ENCODE measurements around the gene HEATR9.
A peak's percentile ranks its signal among the peaks of the same experiment; 100 is the strongest.

The HEATR9 gene

DNA sequence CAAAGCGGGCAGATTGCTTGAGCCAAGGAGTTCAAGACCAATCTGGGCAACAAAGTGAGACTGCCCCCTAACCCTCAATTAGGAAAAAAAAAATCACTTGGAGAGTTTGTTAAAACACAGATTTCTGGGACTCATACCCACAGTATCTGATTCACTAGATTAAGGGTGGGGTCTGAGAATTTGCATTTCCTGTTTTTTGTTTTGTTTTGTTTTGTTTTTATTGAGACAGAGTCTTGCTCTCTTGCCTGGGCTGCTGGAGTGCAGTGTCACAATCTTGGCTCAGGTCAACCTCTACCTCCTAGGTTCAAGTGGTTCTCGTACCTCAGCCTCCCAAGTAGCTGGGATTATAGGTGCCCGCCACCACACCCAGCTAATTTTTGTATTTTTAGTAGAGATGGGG, 1.1 kb downstream of the HEATR9 start:
- TF ChIP-seq Cebpa-rat (IDR thresholded peaks at IDR 0.05): no peak
- H3K36me3 ChIP-seq: peaks cover 23% of the 10 kb centered on the region
- H4K20me1 ChIP-seq: no peaks in the 10 kb centered on the region
- H3K9me3 ChIP-seq: no peaks in the 10 kb centered on the region; the same call in none of the 2 replicates
- no peak overlapping the region for H3K4me3 ChIP-seq
- H3K27me3 ChIP-seq: no peaks in the 10 kb centered on the region; the same call in 1 of the 2 replicates
- no peak overlapping the region for H3K9ac ChIP-seq
- no peak overlapping the region for H3K4me2 ChIP-seq
- H3K4me1 ChIP-seq: peaks cover 36% of the 10 kb centered on the region
- H3K27ac ChIP-seq: no peak overlapping the region

DNA sequence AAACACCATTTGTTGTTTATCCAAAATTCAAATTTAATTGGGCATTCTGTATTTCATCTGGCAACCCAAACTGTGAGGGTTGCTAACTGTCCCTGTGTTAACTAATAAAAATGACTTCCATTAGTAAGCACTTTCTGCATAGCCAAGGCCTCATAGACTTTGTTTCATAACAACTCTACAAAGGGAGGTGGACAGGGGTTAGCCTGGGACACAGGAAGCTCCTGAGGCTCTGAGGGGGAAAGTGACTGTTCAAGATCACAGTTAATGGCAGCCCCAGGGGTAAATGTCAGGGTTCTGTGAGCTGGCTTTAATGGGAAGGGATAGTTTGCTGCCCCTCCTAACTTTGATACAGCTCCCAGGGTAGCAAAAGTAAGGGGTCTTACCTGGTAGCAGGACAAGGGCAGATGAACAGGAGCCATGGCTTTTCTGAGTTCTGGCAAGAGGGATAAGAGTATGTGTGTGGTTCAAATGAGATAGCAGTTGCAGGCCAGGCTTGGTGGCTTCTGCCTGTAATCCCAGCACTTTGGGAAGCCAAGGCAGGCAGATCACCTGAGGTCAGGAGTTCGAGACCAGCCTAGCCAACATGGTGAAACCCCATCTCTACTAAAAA, 2.2 kb downstream of the HEATR9 start:
- Histone ChIP-seq H4K20me1 (no peaks in the 10 kb centered on the region), H3K4me2 (peak overlapping the region; percentile 5), H3K4me3 (no peak overlapping the region), H3K9me3 (no peaks in the 10 kb centered on the region; the same call in none of the 2 replicates), H3K4me1 (peaks cover 25% of the 10 kb centered on the region), H3K36me3 (peaks cover 23% of the 10 kb centered on the region), H3K27ac (no peak overlapping the region), H3K9ac (no peak overlapping the region), H3K27me3 (no peaks in the 10 kb centered on the region; the same call in 1 of the 2 replicates)
- no peak for TF ChIP-seq Cebpa-rat (IDR thresholded peaks at IDR 0.05)

DNA sequence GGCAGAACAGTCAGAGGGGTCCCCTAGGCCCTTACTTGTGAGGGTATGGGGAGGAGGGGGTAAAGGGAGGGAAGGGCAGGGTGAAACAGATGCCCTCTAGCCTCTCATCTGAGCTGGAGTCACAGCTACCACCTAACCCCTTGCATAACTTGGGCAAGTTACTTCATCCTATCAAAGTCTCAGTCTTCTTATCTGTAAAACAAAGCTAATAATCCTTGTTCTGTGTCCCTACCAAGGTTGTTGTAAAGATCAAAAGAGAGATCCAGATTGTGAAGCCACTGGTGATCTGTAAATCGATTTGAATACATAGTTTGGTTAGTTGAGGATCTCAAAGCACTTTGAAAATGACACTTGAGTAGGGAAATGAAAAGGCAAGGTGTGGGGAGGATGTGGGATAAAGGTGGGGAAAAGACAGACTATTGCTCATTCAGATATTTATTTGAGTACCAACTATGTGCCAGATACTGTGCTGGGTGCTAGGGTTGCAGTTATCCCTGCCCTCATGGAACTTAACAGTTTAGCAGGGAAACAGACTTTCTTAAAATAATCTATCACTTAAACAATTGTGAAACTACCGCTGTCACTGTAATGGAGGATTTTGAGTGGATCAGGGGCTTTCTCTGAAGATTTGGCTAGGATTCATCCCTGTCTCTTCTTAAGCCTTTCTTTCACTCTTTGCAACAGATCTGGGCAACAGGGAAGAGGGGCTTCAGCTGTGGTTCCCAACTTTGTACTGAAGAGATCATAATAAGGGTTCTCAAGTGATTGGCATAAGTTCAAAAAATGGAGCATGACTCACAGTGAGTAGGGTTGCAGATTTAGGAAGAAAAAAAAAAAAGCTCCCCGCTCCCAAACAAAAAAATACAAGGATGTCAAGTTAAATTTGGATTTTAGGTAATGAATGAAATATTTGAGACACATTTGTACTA, 3.0 kb downstream of the HEATR9 start:
- Histone ChIP-seq H3K4me3 (no peak overlapping the region), H3K9ac (no peak overlapping the region)
- no peak for TF ChIP-seq Cebpa-rat (IDR thresholded peaks at IDR 0.05)

DNA sequence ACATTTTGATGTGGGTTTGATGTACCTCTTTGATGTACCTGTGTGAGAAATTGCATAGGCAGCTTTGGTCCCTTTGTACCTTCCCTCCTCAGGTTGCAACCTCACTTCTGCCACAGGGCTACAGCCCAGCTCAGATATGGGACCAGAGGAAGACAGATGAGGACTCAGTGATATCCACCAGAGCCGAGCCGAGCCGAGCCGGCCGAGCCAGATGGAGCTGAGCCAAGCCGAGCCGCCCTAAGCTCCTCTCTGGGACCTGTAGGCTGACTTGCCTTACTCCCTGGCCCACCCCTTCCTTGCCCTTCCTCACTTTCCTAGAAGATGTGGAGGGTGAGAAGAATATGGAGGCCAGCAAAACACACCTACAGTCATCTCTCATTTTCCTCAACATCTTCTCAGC, 3.8 kb downstream of the HEATR9 start:
- no peaks in the 10 kb centered on the region; the same call in none of the 2 replicates for H3K9me3 ChIP-seq
- no peak overlapping the region for H3K4me2 ChIP-seq
- H3K27ac ChIP-seq: no peak overlapping the region
- H4K20me1 ChIP-seq: no peaks in the 10 kb centered on the region
- no peak overlapping the region for H3K9ac ChIP-seq
- H3K4me1 ChIP-seq: peaks cover 16% of the 10 kb centered on the region
- no peak overlapping the region for H3K4me3 ChIP-seq
- H3K36me3 ChIP-seq: peaks cover 23% of the 10 kb centered on the region
- no peaks in the 10 kb centered on the region; the same call in 1 of the 2 replicates for H3K27me3 ChIP-seq
- no peak for TF ChIP-seq Cebpa-rat (IDR thresholded peaks at IDR 0.05)

More for the DNA sequence above, 3.0 kb downstream of the HEATR9 start:
- H3K9me3 ChIP-seq: no peaks in the 10 kb centered on the region; the same call in none of the 2 replicates
- H3K4me2 ChIP-seq: no peak overlapping the region
- H4K20me1 ChIP-seq: no peaks in the 10 kb centered on the region
- H3K27ac ChIP-seq: no peak overlapping the region
- H3K36me3 ChIP-seq: peaks cover 23% of the 10 kb centered on the region
- H3K4me1 ChIP-seq: peaks cover 17% of the 10 kb centered on the region
- H3K27me3 ChIP-seq: no peaks in the 10 kb centered on the region; the same call in 1 of the 2 replicates

DNA sequence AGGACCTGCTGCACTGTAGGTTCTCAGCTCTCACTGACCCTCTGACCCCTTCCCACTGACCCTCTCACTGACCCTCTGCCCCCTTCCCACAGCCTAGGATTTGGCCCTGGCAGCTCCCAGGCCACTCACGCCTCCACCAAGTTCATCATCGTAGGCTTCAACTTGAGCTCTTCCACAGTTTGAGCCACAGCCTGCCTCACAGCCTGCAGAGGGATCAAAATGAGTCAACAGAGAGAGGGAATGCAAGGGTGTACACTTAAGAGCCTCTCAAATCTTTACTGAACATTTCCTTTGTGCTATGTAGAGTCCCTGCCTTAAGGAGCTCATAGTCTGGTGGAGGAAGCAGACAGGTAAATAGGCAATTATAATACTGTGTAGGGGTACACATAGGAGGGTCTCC, 12.1 kb downstream of the HEATR9 start:
- H3K4me3 ChIP-seq: no peak overlapping the region
- H3K27ac ChIP-seq: no peak overlapping the region
- H3K27me3 ChIP-seq: no peaks in the 10 kb centered on the region
- H3K9me3 ChIP-seq: no peaks in the 10 kb centered on the region
- H3K4me1 ChIP-seq: no peaks in the 10 kb centered on the region
- no peak overlapping the region for H3K4me2 ChIP-seq
- H3K9ac ChIP-seq: no peak overlapping the region
- TF ChIP-seq Cebpa-rat (IDR thresholded peaks at IDR 0.05): no peak
- no peaks in the 10 kb centered on the region; the same call in 1 of the 2 replicates for H4K20me1 ChIP-seq
- H3K36me3 ChIP-seq: peaks cover 61% of the 10 kb centered on the region

DNA sequence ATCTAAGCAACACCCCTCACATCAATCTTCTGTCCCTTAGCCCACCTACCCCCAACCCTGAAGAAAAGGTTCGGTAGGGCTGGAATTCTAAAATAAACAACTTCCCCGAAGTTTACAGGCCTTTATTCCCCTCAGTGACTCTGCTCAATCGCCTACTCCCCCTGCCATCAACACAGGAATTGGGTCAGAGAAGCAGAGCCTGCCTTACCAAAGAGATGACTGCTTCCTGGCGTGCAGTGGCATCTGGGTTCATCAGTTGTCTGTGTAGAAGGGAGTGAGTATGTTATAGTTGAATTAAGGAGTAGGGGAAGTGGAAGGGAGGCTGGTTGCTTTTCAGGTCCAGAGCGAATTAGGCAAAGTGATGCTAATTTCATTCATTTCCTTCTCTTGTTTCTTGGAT, 12.7 kb downstream of the HEATR9 start:
- Histone ChIP-seq H4K20me1 (no peaks in the 10 kb centered on the region; the same call in 1 of the 2 replicates), H3K9ac (no peak overlapping the region), H3K36me3 (peaks cover 67% of the 10 kb centered on the region), H3K27ac (no peak overlapping the region), H3K27me3 (no peaks in the 10 kb centered on the region), H3K4me2 (no peak overlapping the region), H3K9me3 (no peaks in the 10 kb centered on the region), H3K4me1 (no peaks in the 10 kb centered on the region), H3K4me3 (no peak overlapping the region)
- TF ChIP-seq Cebpa-rat (IDR thresholded peaks at IDR 0.05): no peak

DNA sequence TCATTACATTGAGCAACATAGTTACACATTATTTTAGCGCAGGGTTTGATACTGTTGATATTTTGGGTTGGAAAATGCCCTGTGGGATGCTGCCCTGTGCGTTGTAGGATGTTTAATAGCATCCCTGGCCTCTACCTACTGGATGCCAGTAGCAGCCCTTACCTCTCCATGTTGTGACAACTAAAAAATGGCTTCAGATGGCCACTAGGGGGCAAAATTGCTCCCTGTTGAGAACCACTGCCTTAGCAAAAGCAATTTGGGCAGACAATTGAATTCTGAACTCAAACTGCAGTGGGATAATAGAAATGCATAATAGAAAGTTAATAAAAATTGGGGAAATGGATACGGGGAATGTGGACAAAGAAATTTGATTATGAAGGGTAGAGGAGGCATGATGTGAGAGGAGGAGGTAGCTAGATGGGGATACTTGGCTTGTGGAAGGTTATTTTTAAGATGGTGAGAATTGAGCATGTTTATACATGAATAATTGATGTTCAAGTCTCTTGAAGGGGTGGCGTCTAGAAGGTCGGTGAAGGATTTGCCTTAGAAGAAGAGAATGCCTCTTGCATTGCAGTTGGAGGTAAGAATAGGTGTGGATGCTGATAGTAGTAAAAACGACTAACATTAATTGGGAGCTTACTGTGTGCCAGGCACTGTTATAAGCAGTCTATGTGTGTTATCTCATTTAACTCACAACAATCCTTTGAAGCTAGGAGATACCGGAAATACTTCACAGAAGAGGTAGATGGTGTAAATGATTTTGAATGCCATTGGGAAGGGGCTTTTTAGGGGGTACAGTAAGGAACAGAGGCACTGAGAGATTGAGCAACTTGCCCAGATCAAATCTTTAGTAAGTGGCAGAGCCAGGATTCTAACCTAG, 19.0 kb downstream of the HEATR9 start:
- Histone ChIP-seq H3K27me3 (no peaks in the 10 kb centered on the region), H3K9ac (no peak overlapping the region), H3K9me3 (no peaks in the 10 kb centered on the region), H3K4me3 (no peak overlapping the region), H3K4me1 (no peaks in the 10 kb centered on the region), H3K27ac (no peak overlapping the region), H4K20me1 (peaks cover 51% of the 10 kb centered on the region), H3K4me2 (no peak overlapping the region), H3K36me3 (peaks cover 91% of the 10 kb centered on the region)
- no peak for TF ChIP-seq Cebpa-rat (IDR thresholded peaks at IDR 0.05)

DNA sequence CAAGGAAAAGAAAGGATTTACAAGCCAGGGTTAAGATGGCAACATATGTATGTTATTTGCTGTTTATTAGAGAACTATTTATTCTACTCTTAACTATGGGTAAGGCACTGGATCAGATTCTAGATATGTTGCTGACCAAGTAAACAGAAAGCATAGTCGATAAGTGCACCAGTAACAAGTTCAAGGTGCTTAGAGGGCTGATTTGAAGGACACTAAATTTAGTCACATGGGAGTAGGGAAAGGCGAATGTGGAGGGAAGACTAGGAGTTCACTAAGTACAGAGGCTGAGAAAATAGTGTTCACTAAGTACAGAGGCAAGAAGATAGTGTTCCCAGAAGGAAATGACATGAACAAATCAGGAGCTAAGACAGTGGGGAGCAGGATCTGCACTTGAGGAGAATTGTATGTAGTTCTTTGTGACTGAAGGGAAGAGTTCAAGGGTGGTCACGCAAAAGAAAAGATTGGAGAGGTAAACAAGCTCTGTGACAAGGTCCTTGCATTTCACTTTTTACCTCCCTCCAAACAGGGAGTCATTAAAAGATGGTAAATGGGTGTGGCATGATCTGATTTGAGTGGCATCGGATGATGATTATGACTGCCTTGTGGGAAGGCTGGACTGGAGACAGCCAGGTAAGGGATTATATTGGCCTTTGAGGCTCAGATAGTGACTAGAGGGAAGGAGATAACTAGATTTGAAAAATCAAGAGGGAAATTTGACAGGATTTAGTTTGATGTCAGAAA, 20.9 kb downstream of the HEATR9 start:
- peaks cover 68% of the 10 kb centered on the region for H4K20me1 ChIP-seq
- H3K9me3 ChIP-seq: no peaks in the 10 kb centered on the region
- H3K9ac ChIP-seq: no peak overlapping the region
- H3K4me3 ChIP-seq: no peak overlapping the region
- no peak for TF ChIP-seq Cebpa-rat (IDR thresholded peaks at IDR 0.05)
- H3K4me1 ChIP-seq: no peaks in the 10 kb centered on the region
- H3K27ac ChIP-seq: no peak overlapping the region
- peaks cover 97% of the 10 kb centered on the region for H3K36me3 ChIP-seq
- no peaks in the 10 kb centered on the region for H3K27me3 ChIP-seq
- H3K4me2 ChIP-seq: no peak overlapping the region

DNA sequence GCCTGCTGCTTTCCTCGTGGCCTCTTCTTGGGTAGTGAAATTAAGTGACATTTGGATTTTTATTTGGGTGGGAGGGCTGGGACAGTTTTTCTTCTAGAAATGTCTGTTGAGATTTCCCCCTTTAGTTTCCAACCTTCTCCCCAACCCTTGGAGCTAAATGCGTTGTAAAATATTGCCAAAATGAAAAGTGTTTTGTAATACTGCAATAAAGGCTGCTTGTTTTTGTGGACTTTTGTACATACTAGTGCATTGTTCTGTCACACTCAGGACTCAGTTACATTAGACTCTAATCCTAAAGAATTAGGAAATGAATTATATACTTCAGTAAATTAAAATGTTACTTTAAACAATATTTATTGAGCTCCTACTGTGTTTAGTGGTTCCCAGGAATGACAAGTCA, 21.7 kb downstream of the HEATR9 start:
- Histone ChIP-seq H3K4me2 (no peak overlapping the region), H3K27me3 (no peaks in the 10 kb centered on the region), H3K9me3 (no peaks in the 10 kb centered on the region), H3K4me1 (no peaks in the 10 kb centered on the region), H3K9ac (no peak overlapping the region), H3K27ac (no peak overlapping the region), H3K36me3 (peaks cover 97% of the 10 kb centered on the region), H4K20me1 (peaks cover 75% of the 10 kb centered on the region), H3K4me3 (no peak overlapping the region)
- TF ChIP-seq Cebpa-rat (IDR thresholded peaks at IDR 0.05): no peak

Data from BLaER1 (cell line).